PC-3 (cell line): Measurements from ENCODE around the gene FOXE1. TPM values are rescaled to one million over a fixed set of nuclear protein-coding genes. Genes with fewer than 3 reads are reported as not detected.

Experiments
- ATAC-seq: fragments of 200-7000 bp; cut with Tn5 transposase; 2 replicates; pipeline ENCODE4 v1.9.1; 2020; ENCODE audit warnings: mild to moderate bottlenecking, moderate library complexity
- BruUV-seq: library from RNA; stranded (reverse); fragments of 400-500 nt; replicated peaks from 2 replicates; lab custom pipeline; 2021; lab: Mats Ljungman, UMichigan
- CTCF ChIA-PET: fragments of 300-600 bp; sonication (Branson Sonifier 250); formaldehyde crosslinking; loops from one replicate; lab custom pipeline; 2022; ENCODE audit warnings: antibody characterized with exemption; lab: Charles Lee
- POLR2A ChIA-PET: fragments of 300-600 bp; sonication (Branson Sonifier 250); formaldehyde crosslinking; loops from one replicate; lab custom pipeline; 2022; ENCODE audit warnings: antibody characterized with exemption; ENCODE audit not compliant: unreplicated experiment; lab: Charles Lee
- DNase-seq: peaks from one replicate; pipeline ENCODE4 v3.0.0-alpha.2; 2015
- H2AFZ ChIP-seq: fragments of 300-600 bp; sonication (generic); 2 replicates; pipeline ENCODE4 v1.6.0; 2016; ENCODE audit warnings: antibody characterized with exemption, low read length
- H3F3A ChIP-seq: fragments of 300-600 bp; sonication (generic); one replicate; pipeline ENCODE4 v1.6.0; 2017; ENCODE audit warnings: antibody characterized with exemption, low read length, control low read depth, mild to moderate bottlenecking; ENCODE audit not compliant: unreplicated experiment
- H3K27ac ChIP-seq: fragments of 300-600 bp; sonication (generic); 2 replicates; pipeline ENCODE4 v1.5.1; 2016; ENCODE audit warnings: mild to moderate bottlenecking, low read length
- H3K27me3 ChIP-seq: fragments of 300-600 bp; sonication (generic); 2 replicates; pipeline ENCODE4 v1.6.1; 2016; ENCODE audit warnings: low read length, mixed read lengths
- H3K36me3 ChIP-seq: fragments of 300-600 bp; sonication (generic); 2 replicates; pipeline ENCODE4 v1.6.1; 2016; ENCODE audit warnings: low read depth, mixed run types, low read length, mixed read lengths
- H3K4me1 ChIP-seq: fragments of 300-600 bp; sonication (generic); 2 replicates; pipeline ENCODE4 v1.5.1; 2016; ENCODE audit warnings: low read length; ENCODE audit not compliant: insufficient read depth
- H3K4me2 ChIP-seq: fragments of 300-600 bp; sonication (generic); 2 replicates; pipeline ENCODE4 v1.6.0; 2016; ENCODE audit warnings: low read length
- H3K4me3 ChIP-seq: fragments of 300-600 bp; sonication (generic); 2 replicates; pipeline ENCODE4 v1.5.1; 2016; ENCODE audit warnings: mild to moderate bottlenecking, low read length, mixed read lengths
- H3K79me2 ChIP-seq: fragments of 300-600 bp; sonication (generic); 2 replicates; pipeline ENCODE4 v1.6.1; 2017; ENCODE audit warnings: low read length, mixed read lengths
- H3K9ac ChIP-seq: fragments of 300-600 bp; sonication (generic); 2 replicates; pipeline ENCODE4 v1.6.0; 2016; ENCODE audit warnings: mild to moderate bottlenecking, low read length
- H3K9me2 ChIP-seq: fragments of 300-600 bp; sonication (generic); replicated peaks from 2 replicates; pipeline ENCODE4 v1.6.1; 2016; ENCODE audit warnings: mixed run types, low read length, mixed read lengths
- H3K9me3 ChIP-seq: fragments of 300-600 bp; sonication (generic); 2 replicates; pipeline ENCODE4 v1.6.1; 2016; ENCODE audit warnings: low read length, mixed read lengths
- H4K20me1 ChIP-seq: fragments of 300-600 bp; sonication (generic); 2 replicates; pipeline ENCODE4 v1.6.1; 2016; ENCODE audit warnings: low read length, mixed read lengths
- CTCF ChIP-seq: fragments of 300-600 bp; sonication (generic); conservative IDR thresholded peaks from 2 replicates; pipeline ENCODE4 v1.5.1; 2017; ENCODE audit warnings: antibody characterized with exemption, low read depth, mild to moderate bottlenecking, low read length
- EZH2 ChIP-seq: fragments of 300-600 bp; sonication (generic); IDR thresholded peaks from one replicate; pipeline ENCODE4 v1.6.1; 2017; ENCODE audit warnings: antibody characterized with exemption, mild to moderate bottlenecking, low read length; ENCODE audit not compliant: unreplicated experiment
- EZH2phosphoT487 ChIP-seq: fragments of 300-600 bp; sonication (generic); IDR thresholded peaks from 2 replicates; pipeline ENCODE4 v1.6.1; 2018; ENCODE audit warnings: mild to moderate bottlenecking, antibody characterized with exemption, low read length, borderline replicate concordance
- intact Hi-C: fragments of 100-400 bp; cut with micrococcal nuclease; formaldehyde crosslinking; loops from 2 replicates; pipeline ENCODE4 v1.9.0; 2023
- total RNA-seq: library from RNA; depleted of rRNA; stranded (reverse); fragments of >200 nt; gene quantifications from 2 replicates; pipeline ENCODE4 v1.2.3, GENCODE V29; 2014

FOXE1 gene
- total RNA-seq, 1 experiment from 2014 or later: not detected

GRCh38 chr9:97813072-97813471 is 40.0 kb upstream of the FOXE1 start:
- Histone ChIP-seq H3K4me3 (no peak overlapping the region), H3K4me1 (no peaks in the 10 kb centered on the region), H3K9me2 (no peaks in the 10 kb centered on the region), H3K27ac (no peak overlapping the region), H3K27me3 (no peaks in the 10 kb centered on the region), H3K79me2 (no peaks in the 10 kb centered on the region), H3F3A (no peaks in the 10 kb centered on the region), H3K9me3 (no peaks in the 10 kb centered on the region), H3K4me2 (no peak overlapping the region), H2AFZ (no peak overlapping the region), H3K36me3 (no peaks in the 10 kb centered on the region), H3K9ac (no peak overlapping the region), H4K20me1 (no peaks in the 10 kb centered on the region)
- intact Hi-C loops: no loop called here
- DNase-seq (no peak), ATAC-seq (no peak)
- TF ChIP-seq EZH2: no peak
- TF ChIP-seq CTCF: no peak
- TF ChIP-seq EZH2phosphoT487: no peak
- CTCF ChIA-PET: no interaction called here
- POLR2A ChIA-PET: no interaction called here
- BruUV-seq: no TSS peak

GRCh38 chr9:97819735-97820134 is 33.3 kb upstream of the FOXE1 start:
- no TSS peak for BruUV-seq
- Histone ChIP-seq H3K27me3 (no peaks in the 10 kb centered on the region), H3K36me3 (no peaks in the 10 kb centered on the region), H3K4me2 (no peak overlapping the region), H4K20me1 (no peaks in the 10 kb centered on the region), H3F3A (no peaks in the 10 kb centered on the region), H2AFZ (no peak overlapping the region), H3K4me3 (no peak overlapping the region), H3K9ac (no peak overlapping the region), H3K27ac (no peak overlapping the region), H3K79me2 (no peaks in the 10 kb centered on the region), H3K9me3 (no peaks in the 10 kb centered on the region), H3K9me2 (no peaks in the 10 kb centered on the region), H3K4me1 (no peaks in the 10 kb centered on the region)
- intact Hi-C loops: no loop called here
- TF ChIP-seq EZH2phosphoT487 (no peak), EZH2 (no peak), CTCF (no peak)
- ChIA-PET CTCF (no interaction called here), POLR2A (no interaction called here)
- DNase-seq (no peak), ATAC-seq (no peak)

DNA sequence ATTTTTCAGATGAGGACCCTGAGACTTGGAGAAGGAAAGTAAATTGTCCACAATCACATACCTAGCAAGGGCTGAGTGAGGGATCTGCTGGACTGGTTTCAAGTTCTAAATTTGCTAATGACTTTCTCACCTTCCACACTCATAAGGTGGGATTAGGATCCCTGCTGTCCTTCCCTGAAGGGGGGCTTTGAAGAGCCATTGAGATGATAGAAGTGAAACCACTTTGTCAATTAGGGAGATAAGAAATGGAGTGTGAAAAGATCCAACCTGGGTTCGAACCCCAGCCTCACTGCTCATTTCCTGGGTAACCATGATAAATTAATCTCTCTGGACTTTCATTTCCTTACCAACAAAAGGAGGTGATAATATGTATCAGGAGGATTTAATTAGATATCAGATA is 32.7 kb upstream of the FOXE1 start:
- Histone ChIP-seq H3K9ac (no peak overlapping the region), H2AFZ (no peak overlapping the region), H3K79me2 (no peaks in the 10 kb centered on the region), H3K4me2 (no peak overlapping the region), H4K20me1 (no peaks in the 10 kb centered on the region), H3F3A (no peaks in the 10 kb centered on the region), H3K27me3 (no peaks in the 10 kb centered on the region), H3K9me3 (no peaks in the 10 kb centered on the region), H3K36me3 (no peaks in the 10 kb centered on the region), H3K27ac (no peak overlapping the region), H3K4me3 (no peak overlapping the region), H3K9me2 (no peaks in the 10 kb centered on the region), H3K4me1 (no peaks in the 10 kb centered on the region)
- DNase-seq: no peak
- intact Hi-C loops: no loop called here
- CTCF ChIA-PET: no interaction called here
- no peak for ATAC-seq
- TF ChIP-seq CTCF (no peak), EZH2phosphoT487 (no peak), EZH2 (no peak)
- POLR2A ChIA-PET: no interaction called here
- no TSS peak for BruUV-seq
